ENCODE results near the gene SP140L.

- TF ChIP-seq, protein P1, sequence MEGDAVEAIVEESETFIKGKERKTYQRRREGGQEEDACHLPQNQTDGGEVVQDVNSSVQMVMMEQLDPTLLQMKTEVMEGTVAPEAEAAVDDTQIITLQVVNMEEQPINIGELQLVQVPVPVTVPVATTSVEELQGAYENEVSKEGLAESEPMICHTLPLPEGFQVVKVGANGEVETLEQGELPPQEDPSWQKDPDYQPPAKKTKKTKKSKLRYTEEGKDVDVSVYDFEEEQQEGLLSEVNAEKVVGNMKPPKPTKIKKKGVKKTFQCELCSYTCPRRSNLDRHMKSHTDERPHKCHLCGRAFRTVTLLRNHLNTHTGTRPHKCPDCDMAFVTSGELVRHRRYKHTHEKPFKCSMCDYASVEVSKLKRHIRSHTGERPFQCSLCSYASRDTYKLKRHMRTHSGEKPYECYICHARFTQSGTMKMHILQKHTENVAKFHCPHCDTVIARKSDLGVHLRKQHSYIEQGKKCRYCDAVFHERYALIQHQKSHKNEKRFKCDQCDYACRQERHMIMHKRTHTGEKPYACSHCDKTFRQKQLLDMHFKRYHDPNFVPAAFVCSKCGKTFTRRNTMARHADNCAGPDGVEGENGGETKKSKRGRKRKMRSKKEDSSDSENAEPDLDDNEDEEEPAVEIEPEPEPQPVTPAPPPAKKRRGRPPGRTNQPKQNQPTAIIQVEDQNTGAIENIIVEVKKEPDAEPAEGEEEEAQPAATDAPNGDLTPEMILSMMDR (IDR thresholded peaks at IDR 0.05), result no peak
- no peak for TF ChIP-seq EZH2phosphoT487 (IDR thresholded peaks at IDR 0.05; ENCODE audit: borderline replicate concordance, low read depth)
- TF ChIP-seq TCF12 (IDR thresholded peaks at IDR 0.05), result no peak
- TF ChIP-seq USF2 (IDR thresholded peaks at IDR 0.05; ENCODE audit: borderline replicate concordance, low read depth, low read length), result no peak
- no peak for TF ChIP-seq PBX3 (IDR thresholded peaks at IDR 0.05)
- no peak for TF ChIP-seq NRF1 (IDR thresholded peaks at IDR 0.05; ENCODE audit: low read depth, low read length)
- TF ChIP-seq, protein P2, sequence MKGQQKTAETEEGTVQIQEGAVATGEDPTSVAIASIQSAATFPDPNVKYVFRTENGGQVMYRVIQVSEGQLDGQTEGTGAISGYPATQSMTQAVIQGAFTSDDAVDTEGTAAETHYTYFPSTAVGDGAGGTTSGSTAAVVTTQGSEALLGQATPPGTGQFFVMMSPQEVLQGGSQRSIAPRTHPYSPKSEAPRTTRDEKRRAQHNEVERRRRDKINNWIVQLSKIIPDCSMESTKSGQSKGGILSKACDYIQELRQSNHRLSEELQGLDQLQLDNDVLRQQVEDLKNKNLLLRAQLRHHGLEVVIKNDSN (IDR thresholded peaks at IDR 0.05; ENCODE audit: borderline replicate concordance, low read depth), result no peak
- TF ChIP-seq REST (IDR thresholded peaks at IDR 0.05; ENCODE audit: low read depth, low read length), result no peak
- TF ChIP-seq JUND (IDR thresholded peaks at IDR 0.05), result no peak
- TF ChIP-seq IRF3 (IDR thresholded peaks at IDR 0.05; ENCODE audit: low read depth, low read length), result no peak
- TF ChIP-seq YY1 (IDR thresholded peaks at IDR 0.05; ENCODE audit: low read depth), result no peak
- TF ChIP-seq MXI1 (IDR thresholded peaks at IDR 0.05; ENCODE audit: low read depth, low read length), result no peak
- no peak for TF ChIP-seq SMC3 (IDR thresholded peaks at IDR 0.05; ENCODE audit: low read depth, low read length)
- TF ChIP-seq POLR2AphosphoS5 (IDR thresholded peaks at IDR 0.05; ENCODE audit: low read depth, low read length), result no peak
Measured at GRCh38 chr2:230327418-230328154, 593 bp downstream of the SP140L start.

All from SK-N-SH (cell line).